LNCaP clone FGC (cell line): ENCODE measurements around the gene DIPK1A.

Experiments
- DNase-seq: peaks from one replicate; pipeline ENCODE4 v3.0.0-alpha.2; 2011; ENCODE audit warnings: low read depth
- H3K4me3 ChIP-seq: 2 replicates; pipeline ENCODE4 v1.5.1; 2011; ENCODE audit warnings: mild to moderate bottlenecking, low read depth, low read length, control low read depth
- TF ChIP-seq, protein P1 (sequence below): IDR thresholded peaks from 2 replicates; pipeline ENCODE4 v1.5.1; 2012; ENCODE audit warnings: mild to moderate bottlenecking; ENCODE audit not compliant: control insufficient read depth, insufficient read depth; ENCODE audit errors: extremely low read depth

DIPK1A gene

DNA sequence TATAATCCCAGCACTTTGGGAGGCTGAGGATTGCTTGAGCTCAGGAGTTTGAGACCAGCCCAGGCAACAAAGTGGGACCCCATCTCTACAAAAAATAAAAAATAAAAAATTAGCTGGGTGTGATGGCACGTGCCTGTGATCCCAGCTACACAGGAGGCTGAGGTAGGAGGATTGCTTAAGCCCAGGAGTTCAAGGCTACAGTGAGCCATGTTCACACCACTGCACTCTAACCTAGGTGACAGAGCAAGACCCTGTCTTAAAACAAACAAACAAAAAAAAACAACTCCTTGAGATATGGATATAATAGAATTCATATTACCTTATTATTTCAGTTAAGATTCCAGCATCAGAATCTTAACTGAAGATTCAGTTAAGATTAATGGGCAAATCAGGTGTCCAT, 77.1 kb downstream of the DIPK1A start:
- TF ChIP-seq, protein P1, sequence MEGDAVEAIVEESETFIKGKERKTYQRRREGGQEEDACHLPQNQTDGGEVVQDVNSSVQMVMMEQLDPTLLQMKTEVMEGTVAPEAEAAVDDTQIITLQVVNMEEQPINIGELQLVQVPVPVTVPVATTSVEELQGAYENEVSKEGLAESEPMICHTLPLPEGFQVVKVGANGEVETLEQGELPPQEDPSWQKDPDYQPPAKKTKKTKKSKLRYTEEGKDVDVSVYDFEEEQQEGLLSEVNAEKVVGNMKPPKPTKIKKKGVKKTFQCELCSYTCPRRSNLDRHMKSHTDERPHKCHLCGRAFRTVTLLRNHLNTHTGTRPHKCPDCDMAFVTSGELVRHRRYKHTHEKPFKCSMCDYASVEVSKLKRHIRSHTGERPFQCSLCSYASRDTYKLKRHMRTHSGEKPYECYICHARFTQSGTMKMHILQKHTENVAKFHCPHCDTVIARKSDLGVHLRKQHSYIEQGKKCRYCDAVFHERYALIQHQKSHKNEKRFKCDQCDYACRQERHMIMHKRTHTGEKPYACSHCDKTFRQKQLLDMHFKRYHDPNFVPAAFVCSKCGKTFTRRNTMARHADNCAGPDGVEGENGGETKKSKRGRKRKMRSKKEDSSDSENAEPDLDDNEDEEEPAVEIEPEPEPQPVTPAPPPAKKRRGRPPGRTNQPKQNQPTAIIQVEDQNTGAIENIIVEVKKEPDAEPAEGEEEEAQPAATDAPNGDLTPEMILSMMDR, result no peak
- H3K4me3 ChIP-seq, result no peak overlapping the region
- no peak for DNase-seq

DNA sequence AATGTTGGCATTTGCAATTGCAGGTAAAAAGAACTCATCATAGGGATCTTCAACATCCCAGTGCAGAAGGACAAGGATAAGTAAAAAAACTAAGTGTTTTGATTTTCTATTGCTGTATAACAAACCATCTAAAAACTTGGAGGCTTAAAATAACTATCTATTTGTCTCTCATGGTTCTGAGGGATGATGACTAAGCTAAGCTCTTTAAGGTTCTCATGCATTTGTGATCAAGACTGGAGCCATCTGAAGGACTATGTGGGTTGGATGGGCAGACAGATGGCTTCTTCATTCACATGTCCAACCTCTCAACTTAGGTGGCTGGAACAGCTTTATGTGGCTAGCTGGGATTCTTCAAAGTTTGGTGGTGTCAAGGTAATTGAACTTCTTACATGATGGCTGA, 78.0 kb downstream of the DIPK1A start:
- DNase-seq, result no peak

DNA sequence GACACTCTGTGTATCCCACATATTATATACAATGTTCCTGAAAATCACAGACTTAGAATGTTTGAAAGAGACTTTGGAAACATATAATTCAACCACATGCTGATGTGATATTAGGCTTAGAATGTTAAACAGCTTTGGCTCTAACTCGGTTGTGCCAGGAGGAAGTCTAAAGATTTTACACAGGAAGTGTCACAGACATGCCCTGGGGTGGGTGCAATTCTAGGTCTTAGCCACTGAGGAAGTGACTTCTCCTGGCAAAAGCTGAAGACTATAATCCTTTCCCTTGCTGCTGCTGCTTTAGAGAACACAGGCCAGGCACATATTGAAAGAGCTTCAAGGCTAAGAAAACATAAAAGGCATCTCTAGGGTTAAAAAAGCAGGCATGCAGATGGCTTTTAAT, 78.4 kb downstream of the DIPK1A start:
- no peak overlapping the region for H3K4me3 ChIP-seq
- no peak for DNase-seq

More for the DNA sequence above, 78.0 kb downstream of the DIPK1A start:
- TF ChIP-seq, protein P1, result no peak
- H3K4me3 ChIP-seq, result no peak overlapping the region

DNA sequence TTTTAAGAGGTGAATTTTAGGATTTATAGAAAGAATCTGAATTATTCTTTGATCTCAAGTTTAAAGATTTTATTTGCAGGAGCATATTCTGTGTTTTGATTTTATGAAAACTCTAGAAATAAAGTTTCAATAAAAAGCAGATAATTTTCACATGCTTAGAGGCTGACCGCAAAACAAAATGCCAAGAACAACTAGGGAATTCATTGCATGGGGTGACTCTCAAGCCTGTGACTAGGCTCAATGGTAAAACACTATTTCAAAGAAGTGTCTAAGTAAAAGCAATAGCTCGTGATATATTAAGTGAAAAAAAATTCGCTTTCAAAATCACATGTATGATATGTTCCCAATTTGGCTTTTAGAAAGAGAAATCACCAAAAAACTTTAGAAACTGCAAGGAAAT, 79.9 kb downstream of the DIPK1A start:
- no peak for DNase-seq
- no peak overlapping the region for H3K4me3 ChIP-seq
- TF ChIP-seq, protein P1, result no peak

More for the DNA sequence above, 78.4 kb downstream of the DIPK1A start:
- TF ChIP-seq, protein P1, result no peak

DNA sequence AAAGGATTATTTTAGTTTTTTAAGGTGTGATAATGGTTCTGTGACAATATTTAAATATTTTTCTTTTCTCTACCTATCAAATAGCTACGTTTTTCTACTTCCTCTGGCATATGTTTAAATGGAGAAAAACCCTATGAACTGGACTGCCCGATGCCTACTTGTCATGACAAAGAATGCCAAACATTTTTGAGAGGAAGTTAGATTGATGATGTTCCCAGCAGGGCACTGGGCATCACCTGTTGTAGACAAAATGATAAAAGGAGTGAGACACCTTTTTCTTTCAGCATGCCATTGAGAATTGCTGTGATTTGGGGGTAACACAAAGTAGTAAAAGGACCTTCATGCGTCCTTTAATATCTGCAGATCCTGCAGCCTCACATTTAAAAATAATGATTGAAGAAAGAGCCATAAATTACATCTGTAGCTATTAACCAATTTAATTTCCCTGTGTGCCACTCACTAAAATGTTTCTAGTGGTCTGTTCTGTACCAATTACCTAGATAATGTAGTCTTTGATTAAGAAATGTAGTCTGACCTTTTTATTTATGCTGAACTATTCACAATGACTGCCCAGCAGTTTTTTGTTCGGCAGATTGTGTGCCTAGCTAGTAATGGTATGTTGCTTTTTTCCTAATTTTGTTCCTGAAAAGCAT, 81.8 kb downstream of the DIPK1A start:
- no peak overlapping the region for H3K4me3 ChIP-seq
- DNase-seq, result no peak
- TF ChIP-seq, protein P1, result no peak

DNA sequence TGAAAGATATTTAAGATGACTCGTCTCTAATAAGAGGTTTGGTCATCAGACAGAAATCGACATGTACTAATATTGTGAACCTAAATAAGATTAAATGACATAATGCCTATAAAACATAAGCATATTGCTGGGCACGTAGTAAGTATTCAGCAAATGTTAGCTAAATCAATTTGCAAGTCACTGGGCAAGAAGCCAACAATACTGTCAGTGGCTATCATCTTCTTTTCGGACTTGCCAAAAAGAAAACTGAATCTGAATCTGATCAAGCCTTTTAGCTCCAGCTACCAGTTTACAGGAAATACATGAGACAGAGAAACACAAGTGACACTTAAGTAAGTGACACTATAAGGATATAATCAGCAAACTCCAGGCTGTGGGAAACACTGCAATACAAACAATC, 83.5 kb downstream of the DIPK1A start:
- TF ChIP-seq, protein P1, result no peak
- DNase-seq, result peak; percentile 86
- H3K4me3 ChIP-seq, result peak overlapping the region; percentile 34; the same call in 1 of the 2 replicates
